GM23248 (cell line): ENCODE results near the gene CHRNA9.

Experiments
- EZH2 ChIP-seq: fragments of 200-600 bp; sonication (generic); IDR thresholded peaks from 2 replicates; pipeline ENCODE4 v1.6.1; 2018; ENCODE audit warnings: antibody characterized with exemption, mild to moderate bottlenecking; ENCODE audit not compliant: insufficient read depth, poor library complexity, severe bottlenecking
- EZH2phosphoT487 ChIP-seq: fragments of 200-600 bp; sonication (generic); IDR thresholded peaks from 2 replicates; pipeline ENCODE4 v1.6.1; 2018; ENCODE audit warnings: antibody characterized with exemption, moderate library complexity, mild to moderate bottlenecking, low read depth; ENCODE audit not compliant: insufficient read depth

GRCh38 chr4:40357738-40358137 lies 22.6 kb downstream of the CHRNA9 start:
- no peak for TF ChIP-seq EZH2phosphoT487
- TF ChIP-seq EZH2 = no peak
